Loucy (cell line): Measurements from ENCODE around the gene KLHL33.

ENCODE experiments used
- H2AFZ ChIP-seq: fragments of 200-600 bp; sonication (generic); 2 replicates; pipeline ENCODE4 v1.6.0; 2016; ENCODE audit warnings: antibody characterized with exemption, mild to moderate bottlenecking, low read length, moderate library complexity
- H3F3A ChIP-seq: fragments of 200-600 bp; 2 replicates; pipeline ENCODE4 v1.6.0; 2016; ENCODE audit warnings: antibody characterized with exemption, low read depth, mild to moderate bottlenecking
- H3K27me3 ChIP-seq: fragments of 200-600 bp; sonication (generic); 2 replicates; pipeline ENCODE4 v1.6.1; 2014; ENCODE audit warnings: low read length, mild to moderate bottlenecking; ENCODE audit not compliant: insufficient read depth, poor library complexity, severe bottlenecking
- H3K36me3 ChIP-seq: fragments of 200-600 bp; sonication (generic); 2 replicates; pipeline ENCODE4 v1.6.1; 2016; ENCODE audit warnings: low read length; ENCODE audit not compliant: insufficient read depth
- H3K4me1 ChIP-seq: fragments of 200-600 bp; sonication (generic); 2 replicates; pipeline ENCODE4 v1.5.1; 2014; ENCODE audit warnings: low read length, mild to moderate bottlenecking; ENCODE audit not compliant: insufficient read depth, poor library complexity, severe bottlenecking
- H3K4me2 ChIP-seq: fragments of 200-600 bp; sonication (generic); 2 replicates; pipeline ENCODE4 v1.6.0; 2014; ENCODE audit warnings: antibody characterized with exemption, low read length, low read depth, mild to moderate bottlenecking; ENCODE audit not compliant: poor library complexity, severe bottlenecking
- H3K4me3 ChIP-seq: fragments of 200-600 bp; sonication (generic); 2 replicates; pipeline ENCODE4 v1.5.1; 2014; ENCODE audit warnings: low read length, mild to moderate bottlenecking, mixed read lengths; ENCODE audit not compliant: poor library complexity, severe bottlenecking
- H3K79me2 ChIP-seq: fragments of 200-600 bp; sonication (generic); 2 replicates; pipeline ENCODE4 v1.6.1; 2014; ENCODE audit warnings: low read length; ENCODE audit not compliant: insufficient read depth
- H3K9ac ChIP-seq: fragments of 200-600 bp; sonication (generic); 2 replicates; pipeline ENCODE4 v1.6.0; 2014; ENCODE audit warnings: mild to moderate bottlenecking, low read depth, low read length, moderate library complexity; ENCODE audit not compliant: poor library complexity, severe bottlenecking
- H3K9me2 ChIP-seq: fragments of 200-600 bp; sonication (generic); replicated peaks from 2 replicates; pipeline ENCODE4 v1.6.1; 2016; ENCODE audit warnings: low read depth, low read length, mixed read lengths
- H3K9me3 ChIP-seq: fragments of 200-600 bp; sonication (generic); 2 replicates; pipeline ENCODE4 v1.6.1; 2014; ENCODE audit warnings: mild to moderate bottlenecking, antibody characterized with exemption, low read length, low read depth; ENCODE audit not compliant: insufficient read depth
- H4K20me1 ChIP-seq: fragments of 200-600 bp; sonication (generic); 2 replicates; pipeline ENCODE4 v1.6.0; 2014; ENCODE audit warnings: antibody characterized with exemption, low read length, mild to moderate bottlenecking; ENCODE audit not compliant: insufficient read depth, poor library complexity, severe bottlenecking
- EZH2phosphoT487 ChIP-seq: fragments of 200-600 bp; IDR thresholded peaks from 2 replicates; pipeline ENCODE4 v1.6.1; 2018; ENCODE audit warnings: antibody characterized with exemption, mild to moderate bottlenecking, moderate library complexity, borderline replicate concordance
- TF ChIP-seq, protein P1 (sequence below): fragments of 200-600 bp; sonication (generic); conservative IDR thresholded peaks from 2 replicates; pipeline ENCODE4 v1.5.1; 2014; ENCODE audit warnings: mild to moderate bottlenecking, antibody characterized with exemption, low read length

The KLHL33 gene

GRCh38 chr14:20391505-20391904, 44.5 kb downstream of the KLHL33 start:
- Histone ChIP-seq H2AFZ (no peak overlapping the region), H3K4me1 (no peaks in the 10 kb centered on the region), H3K9me3 (no peaks in the 10 kb centered on the region), H3K36me3 (peaks cover 69% of the 10 kb centered on the region; the same call in 1 of the 2 replicates), H4K20me1 (no peaks in the 10 kb centered on the region), H3K4me3 (no peak overlapping the region), H3K79me2 (no peaks in the 10 kb centered on the region), H3K4me2 (no peak overlapping the region), H3K27me3 (no peaks in the 10 kb centered on the region), H3K9ac (no peak overlapping the region), H3K9me2 (no peaks in the 10 kb centered on the region), H3F3A (no peaks in the 10 kb centered on the region)
- TF ChIP-seq, protein P1, sequence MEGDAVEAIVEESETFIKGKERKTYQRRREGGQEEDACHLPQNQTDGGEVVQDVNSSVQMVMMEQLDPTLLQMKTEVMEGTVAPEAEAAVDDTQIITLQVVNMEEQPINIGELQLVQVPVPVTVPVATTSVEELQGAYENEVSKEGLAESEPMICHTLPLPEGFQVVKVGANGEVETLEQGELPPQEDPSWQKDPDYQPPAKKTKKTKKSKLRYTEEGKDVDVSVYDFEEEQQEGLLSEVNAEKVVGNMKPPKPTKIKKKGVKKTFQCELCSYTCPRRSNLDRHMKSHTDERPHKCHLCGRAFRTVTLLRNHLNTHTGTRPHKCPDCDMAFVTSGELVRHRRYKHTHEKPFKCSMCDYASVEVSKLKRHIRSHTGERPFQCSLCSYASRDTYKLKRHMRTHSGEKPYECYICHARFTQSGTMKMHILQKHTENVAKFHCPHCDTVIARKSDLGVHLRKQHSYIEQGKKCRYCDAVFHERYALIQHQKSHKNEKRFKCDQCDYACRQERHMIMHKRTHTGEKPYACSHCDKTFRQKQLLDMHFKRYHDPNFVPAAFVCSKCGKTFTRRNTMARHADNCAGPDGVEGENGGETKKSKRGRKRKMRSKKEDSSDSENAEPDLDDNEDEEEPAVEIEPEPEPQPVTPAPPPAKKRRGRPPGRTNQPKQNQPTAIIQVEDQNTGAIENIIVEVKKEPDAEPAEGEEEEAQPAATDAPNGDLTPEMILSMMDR: no peak
- TF ChIP-seq EZH2phosphoT487: no peak

DNA sequence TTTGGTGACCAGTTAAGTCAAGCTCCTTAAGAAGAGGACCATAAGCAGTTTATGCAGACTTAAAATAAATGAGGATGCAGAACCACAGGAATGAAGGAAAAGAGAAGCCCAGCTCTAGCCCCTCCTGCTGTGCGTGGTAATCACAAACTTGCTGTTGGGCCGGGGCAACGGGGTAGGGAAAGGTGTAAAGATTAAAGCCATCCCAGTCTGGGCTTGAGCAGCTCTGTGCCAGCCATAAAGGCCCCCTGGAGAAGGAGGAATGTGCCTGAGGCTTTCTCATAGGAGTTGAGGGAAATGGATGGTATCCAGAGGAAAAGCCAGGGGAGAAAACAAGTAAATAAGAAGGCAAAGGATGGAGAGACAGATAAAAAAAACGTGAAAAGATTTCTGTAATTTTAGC, 47.8 kb downstream of the KLHL33 start:
- Histone ChIP-seq H4K20me1 (no peaks in the 10 kb centered on the region), H3K36me3 (peaks cover 80% of the 10 kb centered on the region; the same call in 1 of the 2 replicates), H3K79me2 (no peaks in the 10 kb centered on the region), H3F3A (no peaks in the 10 kb centered on the region), H3K4me3 (no peak overlapping the region), H2AFZ (no peak overlapping the region), H3K27me3 (no peaks in the 10 kb centered on the region), H3K9me3 (no peaks in the 10 kb centered on the region), H3K4me2 (no peak overlapping the region), H3K4me1 (no peaks in the 10 kb centered on the region), H3K9me2 (no peaks in the 10 kb centered on the region), H3K9ac (no peak overlapping the region)
- TF ChIP-seq, protein P1: no peak
- TF ChIP-seq EZH2phosphoT487: no peak

DNA sequence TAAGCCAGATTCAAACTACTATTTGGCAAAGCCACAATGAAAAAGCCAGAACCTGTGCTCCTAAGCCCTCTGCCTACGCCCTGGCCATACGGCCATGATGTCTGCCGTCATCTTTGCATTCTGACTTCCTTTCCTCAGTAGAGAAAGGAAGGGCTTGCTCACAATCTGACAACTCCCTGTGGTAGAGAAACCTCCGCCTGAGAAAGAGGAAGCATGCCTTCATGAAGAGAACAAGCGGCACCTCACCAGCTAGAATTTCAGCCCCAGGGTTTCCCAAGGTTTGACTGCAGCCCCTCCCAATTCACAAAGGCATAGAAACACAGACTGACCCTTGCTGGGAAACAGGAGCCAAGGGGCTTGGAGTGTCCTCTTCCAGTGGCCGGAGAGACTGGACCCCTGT, 48.4 kb downstream of the KLHL33 start:
- Histone ChIP-seq H3K4me2 (no peak overlapping the region), H3K36me3 (peaks cover 86% of the 10 kb centered on the region; the same call in 1 of the 2 replicates), H3K9me3 (no peaks in the 10 kb centered on the region), H3K9ac (no peak overlapping the region), H3K27me3 (no peaks in the 10 kb centered on the region), H2AFZ (no peak overlapping the region), H3K9me2 (no peaks in the 10 kb centered on the region), H3K4me1 (no peaks in the 10 kb centered on the region), H4K20me1 (no peaks in the 10 kb centered on the region), H3F3A (no peaks in the 10 kb centered on the region), H3K79me2 (no peaks in the 10 kb centered on the region), H3K4me3 (no peak overlapping the region)
- TF ChIP-seq, protein P1: no peak
- TF ChIP-seq EZH2phosphoT487: no peak
